Measurements from ENCODE around the gene IGF1R. TPM values are rescaled to one million over a fixed set of nuclear protein-coding genes. Genes with fewer than 3 reads are reported as not detected.

The IGF1R gene
- total RNA-seq, 1 donor from 2014 or later = 145 TPM

DNA sequence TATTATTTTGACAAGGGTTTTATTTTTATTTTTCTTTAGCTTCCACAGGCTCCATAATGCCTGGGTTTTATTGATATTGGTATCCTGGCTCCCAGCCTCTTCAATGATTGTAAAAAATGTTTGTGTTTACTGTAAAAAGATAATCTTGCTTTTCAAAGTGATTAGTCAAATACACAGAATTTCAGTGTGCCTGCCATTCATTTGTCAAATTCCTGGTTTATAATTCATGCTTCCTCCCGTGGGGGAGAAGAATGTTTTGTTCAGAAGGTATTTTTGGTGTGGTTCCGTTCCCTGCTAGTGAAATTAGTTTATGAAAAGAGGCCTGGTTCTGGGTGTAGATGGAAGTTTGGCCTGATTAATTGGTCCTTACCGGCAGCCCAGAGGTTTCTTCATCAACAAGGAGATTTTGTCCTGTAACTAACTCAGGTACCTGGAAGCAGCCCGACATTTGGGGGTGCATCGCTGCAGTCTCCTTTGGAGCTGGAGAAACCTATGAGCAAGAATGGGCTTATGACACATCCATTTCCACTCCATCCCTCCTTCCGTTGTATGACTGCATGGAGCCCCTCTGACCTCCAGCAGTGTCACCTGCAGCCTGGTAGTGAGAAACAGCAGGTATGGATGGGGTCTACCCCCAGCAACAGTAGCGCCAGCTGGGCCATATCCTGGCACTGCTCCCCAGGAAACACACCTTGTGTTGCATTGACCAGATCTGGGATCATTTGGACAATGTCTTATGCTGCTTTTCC lies 257.8 kb downstream of the IGF1R start:
- Mint-ChIP-seq H3K4me3 (ENCODE audit: unreplicated experiment) (no peak overlapping the region), H3K27ac (ENCODE audit: unreplicated experiment) (no peak overlapping the region), H3K27me3 (ENCODE audit: unreplicated experiment) (peaks cover 15% of the 10 kb centered on the region), H3K4me1 (ENCODE audit: low read depth, unreplicated experiment) (peaks cover 38% of the 10 kb centered on the region), H3K36me3 (ENCODE audit: unreplicated experiment) (peaks cover 6% of the 10 kb centered on the region), H3K9me3 (ENCODE audit: unreplicated experiment) (peaks cover 14% of the 10 kb centered on the region)
- no peak for DNase-seq
- TF ChIP-seq, protein P1, sequence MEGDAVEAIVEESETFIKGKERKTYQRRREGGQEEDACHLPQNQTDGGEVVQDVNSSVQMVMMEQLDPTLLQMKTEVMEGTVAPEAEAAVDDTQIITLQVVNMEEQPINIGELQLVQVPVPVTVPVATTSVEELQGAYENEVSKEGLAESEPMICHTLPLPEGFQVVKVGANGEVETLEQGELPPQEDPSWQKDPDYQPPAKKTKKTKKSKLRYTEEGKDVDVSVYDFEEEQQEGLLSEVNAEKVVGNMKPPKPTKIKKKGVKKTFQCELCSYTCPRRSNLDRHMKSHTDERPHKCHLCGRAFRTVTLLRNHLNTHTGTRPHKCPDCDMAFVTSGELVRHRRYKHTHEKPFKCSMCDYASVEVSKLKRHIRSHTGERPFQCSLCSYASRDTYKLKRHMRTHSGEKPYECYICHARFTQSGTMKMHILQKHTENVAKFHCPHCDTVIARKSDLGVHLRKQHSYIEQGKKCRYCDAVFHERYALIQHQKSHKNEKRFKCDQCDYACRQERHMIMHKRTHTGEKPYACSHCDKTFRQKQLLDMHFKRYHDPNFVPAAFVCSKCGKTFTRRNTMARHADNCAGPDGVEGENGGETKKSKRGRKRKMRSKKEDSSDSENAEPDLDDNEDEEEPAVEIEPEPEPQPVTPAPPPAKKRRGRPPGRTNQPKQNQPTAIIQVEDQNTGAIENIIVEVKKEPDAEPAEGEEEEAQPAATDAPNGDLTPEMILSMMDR (IDR thresholded peaks at IDR 0.05; ENCODE audit: partially characterized antibody, unreplicated experiment) = no peak

DNA sequence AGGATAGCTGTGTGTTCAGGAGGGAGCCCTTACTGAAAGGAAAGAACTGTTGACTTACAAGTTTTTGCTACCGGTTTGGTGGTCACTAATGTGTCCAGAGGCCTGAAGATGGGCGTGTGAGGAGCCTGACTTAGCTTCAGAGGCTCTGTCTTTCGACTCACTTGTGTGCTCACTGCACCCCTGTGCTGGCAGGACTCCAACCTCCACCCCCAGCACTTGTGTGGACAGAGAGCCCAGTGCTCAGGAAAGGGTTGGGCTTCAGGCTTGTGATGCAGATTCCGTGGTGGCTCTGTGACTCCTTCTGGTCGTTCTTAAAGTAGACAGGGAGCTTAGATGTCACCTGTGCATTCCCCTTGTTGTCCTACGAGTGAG lies 258.4 kb downstream of the IGF1R start:
- Mint-ChIP-seq H3K4me1 (ENCODE audit: low read depth, unreplicated experiment) (peaks cover 36% of the 10 kb centered on the region), H3K4me3 (ENCODE audit: unreplicated experiment) (no peak overlapping the region), H3K36me3 (ENCODE audit: unreplicated experiment) (peaks cover 1% of the 10 kb centered on the region), H3K9me3 (ENCODE audit: unreplicated experiment) (peaks cover 11% of the 10 kb centered on the region), H3K27ac (ENCODE audit: unreplicated experiment) (no peak overlapping the region), H3K27me3 (ENCODE audit: unreplicated experiment) (peaks cover 11% of the 10 kb centered on the region)
- TF ChIP-seq, protein P1 (IDR thresholded peaks at IDR 0.05; ENCODE audit: partially characterized antibody, unreplicated experiment) = no peak
- no peak for DNase-seq

DNA sequence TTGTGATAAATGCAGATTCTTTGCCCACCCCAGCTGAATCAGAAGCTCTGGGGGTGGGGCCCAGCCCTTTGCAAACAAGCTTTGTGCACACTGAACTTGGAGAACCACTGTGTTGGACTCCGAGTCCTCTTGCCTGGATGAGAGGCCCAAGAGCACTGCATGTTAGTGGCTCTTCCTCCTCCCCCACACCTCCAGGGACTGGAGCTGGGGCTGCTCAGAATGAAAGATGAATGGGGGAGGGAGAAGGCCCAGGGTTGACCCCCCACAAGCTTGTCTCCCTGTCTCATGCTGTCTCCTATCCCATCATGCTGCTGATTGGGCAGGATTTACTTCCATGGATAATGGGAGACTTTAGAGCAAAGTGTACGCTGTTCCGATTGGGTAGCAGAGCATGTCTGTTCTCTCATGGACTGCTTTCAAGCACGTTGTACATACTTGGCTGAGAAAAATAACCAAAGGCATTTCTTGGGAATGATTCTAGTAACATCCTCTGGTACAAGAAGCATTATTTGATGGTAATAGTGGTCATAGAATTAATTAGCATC lies 259.7 kb downstream of the IGF1R start:
- Mint-ChIP-seq H3K27me3 (ENCODE audit: unreplicated experiment) (peaks cover 14% of the 10 kb centered on the region), H3K36me3 (ENCODE audit: unreplicated experiment) (peaks cover 6% of the 10 kb centered on the region), H3K9me3 (ENCODE audit: unreplicated experiment) (peaks cover 14% of the 10 kb centered on the region), H3K4me3 (ENCODE audit: unreplicated experiment) (no peak overlapping the region), H3K4me1 (ENCODE audit: low read depth, unreplicated experiment) (peaks cover 36% of the 10 kb centered on the region), H3K27ac (ENCODE audit: unreplicated experiment) (no peak overlapping the region)
- TF ChIP-seq, protein P1 (IDR thresholded peaks at IDR 0.05; ENCODE audit: partially characterized antibody, unreplicated experiment) = no peak
- no peak for DNase-seq

DNA sequence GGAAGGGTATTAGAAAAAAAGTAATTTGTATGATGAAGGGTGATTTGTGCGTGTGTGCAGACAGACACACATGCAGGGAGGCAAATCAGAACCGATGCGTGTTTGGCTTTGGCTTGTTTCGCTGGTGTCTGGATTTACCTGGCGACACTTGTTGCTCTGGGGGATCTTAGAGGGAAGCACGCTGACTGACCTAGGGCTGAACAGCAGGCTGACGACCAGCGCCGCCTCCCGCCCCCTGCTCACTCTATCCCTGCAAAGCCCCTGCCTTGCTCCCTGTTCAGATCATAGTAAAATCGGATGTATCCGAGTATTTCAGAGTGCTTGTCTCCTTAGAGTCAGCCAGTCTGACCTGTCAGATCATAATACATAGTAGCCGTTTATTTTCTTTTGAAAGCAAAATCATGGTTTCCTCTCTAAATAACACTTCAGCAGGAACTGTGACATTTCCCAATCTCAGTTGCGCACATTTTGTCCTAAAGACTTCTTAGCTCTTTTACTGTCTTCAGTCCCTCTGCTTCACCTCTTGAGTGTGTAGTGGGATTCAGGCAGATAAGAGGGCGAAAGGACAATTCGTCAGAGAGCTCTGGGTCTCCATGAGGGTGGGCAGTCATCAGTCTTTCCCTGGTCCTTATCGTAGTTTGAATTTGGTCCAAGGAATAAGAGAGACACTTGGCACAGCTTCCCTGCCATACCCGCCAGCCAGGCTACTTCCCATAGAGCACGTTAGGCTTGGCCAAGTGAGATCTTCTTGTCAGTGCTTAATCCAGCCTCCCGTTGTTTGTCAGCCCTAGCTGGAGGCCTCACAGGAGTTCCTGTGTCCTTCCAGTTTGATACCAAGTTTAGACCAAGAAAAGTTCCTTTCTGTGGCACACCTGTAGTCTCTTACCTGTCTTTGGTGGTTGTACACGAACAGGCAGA lies 261.9 kb downstream of the IGF1R start:
- Mint-ChIP-seq H3K9me3 (ENCODE audit: unreplicated experiment) (peaks cover 5% of the 10 kb centered on the region), H3K27me3 (ENCODE audit: unreplicated experiment) (peaks cover 8% of the 10 kb centered on the region), H3K4me1 (ENCODE audit: low read depth, unreplicated experiment) (peaks cover 19% of the 10 kb centered on the region), H3K27ac (ENCODE audit: unreplicated experiment) (peak overlapping the region; percentile 12), H3K36me3 (ENCODE audit: unreplicated experiment) (peaks cover 10% of the 10 kb centered on the region), H3K4me3 (ENCODE audit: unreplicated experiment) (no peak overlapping the region)
- TF ChIP-seq, protein P1 (IDR thresholded peaks at IDR 0.05; ENCODE audit: partially characterized antibody, unreplicated experiment) = no peak
- DNase-seq = no peak

All from glutamatergic neuron (in vitro differentiated cells).